ENCODE measurements around the gene PATZ1.

DNA sequence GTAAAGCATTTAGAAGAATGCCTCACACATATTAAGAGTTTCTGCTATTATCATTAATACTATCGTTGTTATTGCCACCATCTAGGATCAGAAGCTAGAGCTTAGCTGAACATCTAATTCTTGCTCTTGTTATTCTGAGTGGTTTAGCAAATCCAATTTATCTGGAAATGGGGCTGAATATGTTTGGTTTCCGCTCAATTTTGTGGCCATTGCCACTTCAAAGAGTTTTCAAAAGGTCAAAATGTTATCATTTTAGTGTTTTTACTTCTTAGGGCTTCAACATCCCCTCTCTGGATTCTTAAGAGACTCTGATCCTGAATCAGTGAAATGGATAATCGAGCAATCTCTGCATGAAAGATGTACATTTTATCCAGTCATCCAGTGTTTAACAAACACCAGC lies 43.6 kb downstream of the PATZ1 start:
- TF ChIP-seq, protein P1, sequence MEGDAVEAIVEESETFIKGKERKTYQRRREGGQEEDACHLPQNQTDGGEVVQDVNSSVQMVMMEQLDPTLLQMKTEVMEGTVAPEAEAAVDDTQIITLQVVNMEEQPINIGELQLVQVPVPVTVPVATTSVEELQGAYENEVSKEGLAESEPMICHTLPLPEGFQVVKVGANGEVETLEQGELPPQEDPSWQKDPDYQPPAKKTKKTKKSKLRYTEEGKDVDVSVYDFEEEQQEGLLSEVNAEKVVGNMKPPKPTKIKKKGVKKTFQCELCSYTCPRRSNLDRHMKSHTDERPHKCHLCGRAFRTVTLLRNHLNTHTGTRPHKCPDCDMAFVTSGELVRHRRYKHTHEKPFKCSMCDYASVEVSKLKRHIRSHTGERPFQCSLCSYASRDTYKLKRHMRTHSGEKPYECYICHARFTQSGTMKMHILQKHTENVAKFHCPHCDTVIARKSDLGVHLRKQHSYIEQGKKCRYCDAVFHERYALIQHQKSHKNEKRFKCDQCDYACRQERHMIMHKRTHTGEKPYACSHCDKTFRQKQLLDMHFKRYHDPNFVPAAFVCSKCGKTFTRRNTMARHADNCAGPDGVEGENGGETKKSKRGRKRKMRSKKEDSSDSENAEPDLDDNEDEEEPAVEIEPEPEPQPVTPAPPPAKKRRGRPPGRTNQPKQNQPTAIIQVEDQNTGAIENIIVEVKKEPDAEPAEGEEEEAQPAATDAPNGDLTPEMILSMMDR (conservative IDR thresholded peaks at IDR 0.05 in 1 of 2, IDR thresholded peaks at IDR 0.05 in 1 of 2; ENCODE audit: low read depth in 1 of 2, low read length in 2 of 2) = no peak
- TF ChIP-seq EZH2 (IDR thresholded peaks at IDR 0.05; ENCODE audit: low read length, missing control alignments) = no peak
